A673 (cell line): ENCODE measurements around the gene C1QTNF8. TPM values are rescaled to one million over a fixed set of nuclear protein-coding genes. Genes with fewer than 3 reads are reported as not detected.

Experiments
- BruUV-seq: library from RNA; stranded (reverse); fragments of 400-500 nt; replicated peaks from 2 replicates; lab custom pipeline; 2021; lab: Mats Ljungman, UMichigan
- CTCF ChIA-PET: fragments of 300-600 bp; sonication (Branson Sonifier 250); formaldehyde crosslinking; loops from one replicate; lab custom pipeline; 2022; ENCODE audit warnings: antibody characterized with exemption; lab: Charles Lee
- POLR2A ChIA-PET: fragments of 300-600 bp; sonication (Branson Sonifier 250); formaldehyde crosslinking; loops from one replicate; lab custom pipeline; 2022; ENCODE audit warnings: antibody characterized with exemption; ENCODE audit not compliant: low non-redundant PET; lab: Charles Lee
- DNase-seq: peaks from one replicate; pipeline ENCODE4 v3.0.0-alpha.2; 2015; ENCODE audit warnings: low spot score
- H3K27ac ChIP-seq: fragments of 200-600 bp; sonication (generic); 2 replicates; pipeline ENCODE4 v1.5.1; 2016; ENCODE audit warnings: mixed run types, low read depth, mild to moderate bottlenecking, mixed read lengths, antibody characterized with exemption, low read length; ENCODE audit not compliant: poor library complexity, severe bottlenecking
- H3K27me3 ChIP-seq: fragments of 200-600 bp; sonication (generic); replicated peaks from 2 replicates; pipeline ENCODE4 v1.6.1; 2017; ENCODE audit warnings: mixed run types, low read depth, mild to moderate bottlenecking, mixed read lengths, antibody characterized with exemption, low read length; ENCODE audit not compliant: insufficient read depth, poor library complexity
- H3K36me3 ChIP-seq: fragments of 200-600 bp; sonication (generic); 2 replicates; pipeline ENCODE4 v1.6.1; 2016; ENCODE audit warnings: mixed run types, mild to moderate bottlenecking, mixed read lengths, antibody characterized with exemption, low read length; ENCODE audit not compliant: insufficient read depth, poor library complexity, severe bottlenecking
- H3K4me1 ChIP-seq: fragments of 200-600 bp; sonication (generic); 2 replicates; pipeline ENCODE4 v1.6.1; 2017; ENCODE audit warnings: mixed run types, mild to moderate bottlenecking, mixed read lengths, antibody characterized with exemption, low read length; ENCODE audit not compliant: insufficient read depth, poor library complexity, severe bottlenecking
- H3K4me3 ChIP-seq: fragments of 200-600 bp; sonication (generic); 2 replicates; pipeline ENCODE4 v1.5.1; 2016; ENCODE audit warnings: low read depth, mixed run types, mild to moderate bottlenecking, mixed read lengths, low read length; ENCODE audit not compliant: poor library complexity, severe bottlenecking
- H3K9me3 ChIP-seq: fragments of 200-600 bp; sonication (generic); 2 replicates; pipeline ENCODE4 v1.6.1; 2016; ENCODE audit warnings: mixed run types, low read depth, mild to moderate bottlenecking, mixed read lengths, antibody characterized with exemption, low read length; ENCODE audit not compliant: poor library complexity, severe bottlenecking
- CTCF ChIP-seq: fragments of 300-800, 200-600 bp; sonication (generic); conservative IDR thresholded peaks from 2 replicates; pipeline ENCODE4 v1.5.1; 2017; ENCODE audit warnings: low read depth, mild to moderate bottlenecking, antibody characterized with exemption, low read length, moderate library complexity, mixed read lengths
- EZH2 ChIP-seq: fragments of 200-600 bp; sonication (generic); IDR thresholded peaks from 2 replicates; pipeline ENCODE4 v1.6.1; 2017; ENCODE audit warnings: borderline replicate concordance, low read depth, mild to moderate bottlenecking, mixed read lengths, antibody characterized with exemption, low read length; ENCODE audit not compliant: poor library complexity, severe bottlenecking
- intact Hi-C: fragments of 100-400 bp; cut with micrococcal nuclease; formaldehyde crosslinking; loops from one replicate; pipeline ENCODE4 v1.10.0; 2022; ENCODE audit not compliant: unreplicated experiment
- total RNA-seq: library from RNA; stranded (reverse); gene quantifications from 2 replicates; pipeline ENCODE4 v1.2.3, GENCODE V29; 2021

C1QTNF8 gene
- total RNA-seq, 1 experiment from 2014 or later, result not detected

GRCh38 chr16:1117176-1117900 lies 21.3 kb upstream of the C1QTNF8 start:
- ChIA-PET POLR2A (no interaction called here), CTCF (no interaction called here)
- Histone ChIP-seq H3K9me3 (no peaks in the 10 kb centered on the region), H3K27ac (no peak overlapping the region), H3K4me1 (no peaks in the 10 kb centered on the region), H3K4me3 (no peak overlapping the region), H3K36me3 (no peaks in the 10 kb centered on the region), H3K27me3 (no peaks in the 10 kb centered on the region)
- intact Hi-C loops, result no loop called here
- no peak for DNase-seq
- no TSS peak for BruUV-seq
- TF ChIP-seq CTCF (no peak), EZH2 (no peak)

GRCh38 chr16:1116693-1117077 lies 20.6 kb upstream of the C1QTNF8 start:
- intact Hi-C loops, result no loop called here
- Histone ChIP-seq H3K4me3 (no peak overlapping the region), H3K36me3 (no peaks in the 10 kb centered on the region), H3K4me1 (no peaks in the 10 kb centered on the region), H3K9me3 (no peaks in the 10 kb centered on the region), H3K27me3 (no peaks in the 10 kb centered on the region), H3K27ac (no peak overlapping the region)
- no peak for DNase-seq
- BruUV-seq, result no TSS peak
- ChIA-PET POLR2A (no interaction called here), CTCF (no interaction called here)
- TF ChIP-seq EZH2 (no peak), CTCF (no peak)

GRCh38 chr16:1113889-1114526 lies 18.0 kb upstream of the C1QTNF8 start:
- ChIA-PET POLR2A (no interaction called here), CTCF (no interaction called here)
- no peak overlapping the region for H3K4me3 ChIP-seq
- H3K9me3 ChIP-seq, result no peaks in the 10 kb centered on the region
- no TSS peak for BruUV-seq
- no peaks in the 10 kb centered on the region for H3K36me3 ChIP-seq
- TF ChIP-seq CTCF, result no peak
- no peak for TF ChIP-seq EZH2
- intact Hi-C loops, result no loop called here
- DNase-seq, result no peak
- no peaks in the 10 kb centered on the region for H3K27me3 ChIP-seq
- no peak overlapping the region for H3K27ac ChIP-seq
- H3K4me1 ChIP-seq, result no peaks in the 10 kb centered on the region
